Activated CD8-positive, alpha-beta memory T cell treated with anti-CD3 and anti-CD28 coated beads, Interleukin-2, amount 50 U/mL, for 1 hour (primary cell): ENCODE results near the gene DTX4.

Source experiments
- DNase-seq: peaks from one replicate; pipeline ENCODE4 v3.0.0-alpha.2; 2020; ENCODE audit errors: extremely low read depth

Gene DTX4

DNA sequence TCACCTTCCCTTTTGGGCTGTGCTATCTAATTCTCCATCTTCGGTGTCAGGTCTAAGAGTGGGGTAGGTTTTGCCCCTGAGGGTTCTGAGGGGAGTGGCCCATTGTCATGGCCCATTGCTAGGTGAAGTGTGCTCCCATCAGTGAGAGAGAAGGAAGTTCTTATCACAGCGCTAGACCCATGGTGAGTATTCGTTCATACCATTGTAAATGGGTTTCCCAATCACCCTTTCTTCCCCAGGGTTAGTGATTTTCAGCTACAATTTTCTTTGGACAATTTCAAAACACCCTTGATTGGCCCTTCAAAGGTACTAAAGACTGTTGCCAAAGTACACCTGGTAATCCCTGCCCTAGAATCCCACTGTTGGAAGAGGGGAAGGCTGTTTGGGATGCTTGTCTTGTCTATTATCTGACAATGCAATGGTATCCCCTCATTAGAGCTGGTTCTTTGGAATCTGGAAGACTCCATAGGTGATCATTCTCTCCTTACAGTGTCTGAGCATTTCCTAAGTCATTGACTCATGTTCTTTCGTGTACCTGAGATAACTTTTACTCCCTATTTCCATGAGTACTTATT lies 20.6 kb downstream of the DTX4 start:
- no peak for DNase-seq

DNA sequence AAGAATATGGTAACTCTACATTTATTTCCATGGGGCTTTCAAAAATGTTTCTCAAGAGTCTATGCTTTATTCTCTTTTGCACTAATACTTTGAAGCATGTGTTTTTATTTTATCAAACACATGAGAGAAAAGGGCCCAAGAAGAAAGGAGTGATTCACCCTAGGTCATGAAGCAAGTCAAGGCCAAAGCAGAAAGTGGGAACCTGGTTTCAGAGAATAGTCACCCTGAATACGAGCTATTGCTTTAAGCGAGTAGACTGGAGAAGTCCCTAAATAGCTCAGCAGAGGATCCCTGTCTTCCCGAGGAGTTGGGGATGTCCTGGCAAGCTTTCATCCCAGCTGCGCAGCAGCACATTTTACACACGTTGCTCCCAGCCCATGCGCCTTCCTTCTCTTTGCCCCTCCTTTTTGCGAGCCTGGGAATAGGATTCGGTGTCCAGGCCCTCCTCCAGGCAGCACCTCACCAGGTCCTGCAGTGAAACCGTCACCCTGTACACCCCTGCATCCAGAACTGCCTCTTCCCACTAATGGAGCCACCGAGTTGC lies 21.7 kb downstream of the DTX4 start:
- no peak for DNase-seq

DNA sequence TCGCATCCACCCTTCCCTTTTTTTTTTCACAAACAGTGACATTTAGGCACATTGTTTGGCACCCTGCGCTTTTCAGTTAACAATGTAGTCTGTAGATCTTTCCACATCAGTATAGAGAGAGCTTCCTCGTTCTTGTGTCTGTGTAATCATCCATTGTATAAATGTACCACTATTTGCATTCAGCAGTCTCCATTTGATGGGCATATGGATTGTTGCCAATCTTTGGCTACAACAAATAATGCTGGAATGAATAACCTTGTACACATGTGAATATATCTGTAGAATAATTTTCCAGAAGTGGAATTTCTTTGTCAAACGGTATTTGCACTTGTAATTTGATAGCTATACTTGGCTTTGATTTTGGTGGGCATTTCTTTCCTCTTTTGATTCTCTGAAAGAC lies 23.7 kb downstream of the DTX4 start:
- no peak for DNase-seq

DNA sequence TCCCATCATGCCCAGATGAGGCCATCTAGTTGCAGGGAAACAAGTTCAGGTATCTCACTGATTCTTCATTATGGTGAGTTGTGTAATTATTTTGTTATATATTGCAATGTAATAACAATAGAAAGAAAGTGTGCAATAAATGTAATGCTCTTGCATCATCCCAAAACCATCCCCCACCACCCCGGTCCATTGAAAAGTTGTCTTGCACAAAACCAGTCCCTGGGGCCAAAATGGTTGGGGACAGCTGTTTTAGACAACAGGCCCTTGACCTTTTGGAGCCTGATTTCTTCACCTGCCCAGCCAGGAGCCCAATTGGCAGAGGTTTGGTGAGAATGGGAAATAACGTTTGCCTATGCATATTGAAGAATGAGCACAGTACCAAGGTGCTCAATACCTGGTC lies 24.8 kb downstream of the DTX4 start:
- DNase-seq, result no peak

DNA sequence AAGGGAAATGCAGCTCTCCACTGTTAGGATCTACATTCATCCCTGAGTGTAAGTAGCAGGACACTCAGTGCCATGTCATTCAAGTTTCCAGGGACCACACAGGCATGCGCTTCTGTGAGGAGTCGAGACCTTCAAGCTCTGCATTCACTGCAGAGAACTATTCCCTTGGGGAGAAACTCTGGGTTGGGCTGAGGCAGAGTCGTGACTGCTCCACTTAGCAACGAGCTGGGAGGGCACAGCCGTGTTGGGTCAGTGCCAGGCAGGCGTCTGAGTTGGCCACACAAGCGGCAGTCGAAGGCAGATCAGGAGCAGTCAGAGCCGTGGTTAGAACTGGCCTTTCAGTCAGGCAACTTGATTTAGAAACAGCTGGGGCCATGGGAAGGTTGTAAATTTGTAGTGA lies 26.1 kb downstream of the DTX4 start:
- no peak for DNase-seq

DNA sequence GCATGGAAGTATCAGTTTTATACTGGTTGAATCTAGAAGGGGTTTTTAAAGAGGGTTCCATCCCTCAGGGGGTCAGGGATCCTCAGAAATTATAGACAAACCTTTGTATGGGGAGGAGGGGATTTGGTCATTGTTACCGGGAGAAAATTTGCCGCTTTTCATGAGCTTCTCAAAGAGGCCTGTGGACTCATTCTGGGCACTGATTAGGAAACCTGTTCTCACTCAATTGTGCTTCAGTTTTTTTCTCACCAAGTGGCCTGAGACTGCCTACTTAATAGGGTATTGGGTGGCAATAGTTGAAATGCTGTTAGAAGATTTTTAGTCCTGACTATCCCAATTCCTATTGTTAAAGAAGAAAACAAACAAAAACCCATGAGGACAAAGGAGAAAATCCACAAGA lies 26.8 kb downstream of the DTX4 start:
- no peak for DNase-seq

DNA sequence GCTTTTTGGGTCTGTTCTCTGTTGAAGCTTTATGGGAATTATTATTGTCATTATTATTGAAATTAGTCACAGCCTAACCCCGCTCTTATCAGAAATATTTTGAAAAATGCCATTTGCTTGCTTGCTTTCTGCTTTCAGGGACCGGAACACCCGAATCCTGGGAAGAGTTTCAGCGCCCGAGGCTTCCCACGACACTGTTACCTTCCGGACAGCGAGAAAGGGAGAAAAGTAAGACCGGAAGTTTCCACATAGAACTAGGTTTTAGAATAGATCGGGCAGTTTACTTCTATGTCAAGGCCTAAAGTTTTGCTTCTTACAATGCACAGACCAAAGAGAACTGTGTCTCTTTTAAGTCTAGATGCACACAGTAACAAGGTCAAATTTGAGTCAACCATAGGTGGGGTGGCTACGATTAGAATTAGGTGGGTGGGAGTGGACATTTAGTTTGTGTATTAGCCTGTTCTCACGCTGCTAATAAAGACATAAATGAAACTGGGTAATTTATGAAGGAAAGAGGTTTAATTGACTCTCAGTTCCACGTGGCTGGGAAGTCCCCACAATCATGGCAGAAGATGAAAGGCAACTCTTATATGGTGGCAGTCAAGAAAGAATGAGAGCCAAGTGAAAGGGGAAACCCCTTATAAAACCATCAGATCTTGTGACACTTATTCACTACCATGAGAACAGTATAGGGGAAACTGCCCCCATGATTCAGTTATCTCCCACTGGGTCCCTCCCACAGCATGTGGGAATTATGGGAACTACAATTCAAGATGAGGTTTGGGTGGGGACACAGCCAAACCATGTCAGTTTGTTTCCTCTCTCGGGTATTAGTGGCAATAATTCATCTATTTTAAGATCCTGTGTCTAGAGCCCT lies 27.9 kb downstream of the DTX4 start:
- no peak for DNase-seq

DNA sequence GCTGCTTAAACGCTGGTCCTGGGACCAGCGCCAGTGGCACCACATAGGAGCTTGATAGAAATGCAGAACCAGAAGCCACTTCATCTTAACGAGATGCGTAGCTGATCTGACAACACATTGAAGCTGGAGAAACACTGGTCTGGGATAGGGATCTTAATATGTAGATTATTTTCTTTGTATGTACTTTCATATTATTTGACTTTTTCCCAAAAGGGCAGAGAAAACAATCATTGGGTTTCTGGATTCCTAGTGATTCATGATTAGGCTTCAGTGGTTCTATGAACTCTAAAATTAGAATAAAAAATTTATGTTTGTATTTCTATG lies 28.5 kb downstream of the DTX4 start:
- no peak for DNase-seq

DNA sequence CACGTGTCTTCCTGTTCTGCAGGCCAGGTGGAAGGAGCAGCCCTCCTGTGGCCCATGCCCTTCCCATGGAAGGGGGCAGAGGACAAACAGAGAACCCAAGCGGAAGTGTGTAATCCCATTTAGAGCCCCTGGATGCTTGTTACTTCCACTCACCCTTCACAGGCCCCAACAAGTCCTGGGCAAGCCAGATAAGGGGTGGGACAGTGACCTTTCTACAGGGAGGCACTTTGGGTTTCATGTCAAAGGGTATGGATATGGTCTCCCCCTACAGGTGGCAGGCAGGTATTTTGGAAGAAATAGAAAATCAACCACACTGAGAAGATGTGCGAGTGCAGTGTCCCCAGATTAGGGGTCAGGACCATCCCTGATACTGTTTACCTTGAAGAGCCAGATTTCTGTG lies 29.4 kb downstream of the DTX4 start:
- DNase-seq, result no peak

DNA sequence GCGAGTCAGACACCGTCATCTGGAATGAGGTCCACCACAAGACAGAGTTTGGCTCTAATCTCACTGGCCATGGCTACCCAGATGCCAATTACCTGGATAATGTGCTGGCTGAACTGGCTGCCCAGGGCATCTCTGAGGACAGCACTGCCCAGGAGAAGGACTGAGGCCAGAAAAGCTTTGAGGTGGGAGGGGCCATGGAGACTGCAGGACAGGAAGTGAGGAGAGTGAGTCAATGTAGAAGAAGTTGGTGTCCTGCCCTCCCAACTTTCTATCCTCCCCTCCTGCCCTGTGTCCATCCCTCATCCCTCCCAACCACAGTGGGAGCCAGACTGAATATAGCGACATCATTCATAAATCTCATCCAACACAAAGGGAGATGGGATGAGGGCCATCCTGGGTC lies 32.8 kb downstream of the DTX4 start:
- DNase-seq, result no peak

DNA sequence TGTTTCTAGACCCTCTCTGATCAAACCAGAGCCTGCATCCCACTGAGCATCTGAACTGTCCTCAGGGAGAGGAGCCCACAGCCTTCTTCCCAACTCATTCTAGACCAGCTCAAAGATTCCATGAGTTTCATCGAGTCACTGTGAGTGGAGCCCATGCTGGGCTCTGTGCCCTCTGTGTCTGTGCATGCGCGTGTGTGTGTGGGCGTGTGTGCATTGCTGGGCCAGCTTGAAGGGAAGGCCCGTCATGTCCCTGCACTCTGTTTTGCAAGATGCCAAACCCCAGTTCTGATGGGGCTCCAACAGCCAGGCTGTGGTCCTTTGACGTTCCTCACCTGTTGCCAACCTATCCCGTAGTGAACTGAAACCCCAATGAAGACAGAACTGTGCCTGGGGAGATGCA lies 33.7 kb downstream of the DTX4 start:
- DNase-seq, result no peak

DNA sequence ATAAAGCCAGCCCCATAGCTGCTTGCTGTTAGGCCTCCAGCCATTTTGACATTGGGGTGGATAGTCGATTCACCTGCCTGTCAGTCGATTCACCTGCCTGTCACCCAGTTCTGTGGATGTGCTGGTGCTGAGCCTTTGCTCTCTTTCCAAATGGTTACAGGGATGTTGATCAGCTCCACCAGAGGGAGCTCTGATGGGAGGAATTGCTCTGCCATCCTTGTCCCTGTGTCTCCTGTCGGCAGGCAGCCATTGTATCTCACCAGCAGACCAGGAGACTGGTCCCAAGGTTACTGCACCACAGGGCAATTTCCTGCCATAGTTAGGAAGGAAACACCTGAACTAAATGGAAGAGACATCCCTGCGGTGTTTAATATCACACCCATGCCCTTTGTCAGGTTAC lies 34.7 kb downstream of the DTX4 start:
- DNase-seq, result no peak

DNA sequence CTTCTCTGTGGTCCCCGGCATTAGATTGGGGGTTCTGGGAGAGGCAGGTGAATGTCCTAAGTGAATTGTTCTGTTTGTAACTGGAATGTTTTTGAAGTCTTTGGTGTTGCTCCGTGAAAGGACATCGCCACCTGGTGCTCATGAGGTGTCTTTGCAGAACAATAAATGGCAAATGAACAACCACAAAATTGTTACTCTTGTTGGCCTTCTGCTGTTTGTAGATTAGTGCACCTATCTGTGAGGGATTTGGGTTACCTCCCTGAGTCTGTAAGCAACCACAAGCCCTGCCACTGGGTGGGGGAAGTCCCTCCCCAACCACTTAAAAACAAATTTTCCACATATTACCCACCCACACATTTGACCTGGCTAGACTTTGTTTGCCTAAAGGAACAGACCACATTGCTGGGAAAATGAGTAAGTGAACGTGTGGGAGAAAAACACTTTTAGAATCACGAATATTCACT lies 36.1 kb downstream of the DTX4 start:
- DNase-seq, result peak; percentile 11

DNA sequence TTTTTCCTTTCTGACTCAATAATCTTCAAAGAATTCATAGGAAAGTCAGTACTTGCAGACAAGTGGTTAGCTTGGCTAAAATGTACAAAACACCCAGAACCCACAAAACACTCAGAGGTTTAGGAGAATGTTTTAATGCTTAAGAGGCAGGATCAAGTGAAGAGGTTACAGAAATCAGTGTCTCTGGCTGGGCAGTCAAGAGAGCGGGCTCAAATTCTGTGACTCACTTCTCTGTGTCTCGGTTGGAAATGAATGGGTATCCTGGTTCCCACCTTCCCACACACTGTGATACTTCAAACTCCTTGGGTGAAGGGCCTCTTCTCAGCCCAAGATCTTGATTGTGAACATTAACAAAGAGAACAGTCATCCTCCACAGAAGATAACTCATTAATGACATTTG lies 37.0 kb downstream of the DTX4 start:
- no peak for DNase-seq

DNA sequence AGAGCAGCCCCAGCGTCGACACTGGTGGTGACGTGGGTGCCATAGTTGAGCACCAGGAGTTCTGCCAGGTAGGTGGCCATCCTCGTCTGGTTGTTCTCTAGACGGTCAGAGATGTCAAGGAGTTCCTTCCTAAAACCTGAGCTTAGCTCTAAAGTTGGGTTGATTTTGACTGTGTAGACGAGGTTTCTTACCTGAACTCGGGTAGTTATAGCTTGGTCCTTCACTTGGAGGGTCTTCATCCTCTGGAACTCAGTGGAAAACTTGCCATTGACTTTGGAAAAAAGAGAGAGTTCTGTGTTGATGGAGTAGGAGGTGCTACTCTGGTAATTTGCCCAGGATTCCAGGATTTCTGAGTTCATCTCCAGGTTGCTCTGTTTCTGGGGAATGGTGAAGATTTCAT lies 40.3 kb downstream of the DTX4 start:
- DNase-seq, result no peak

DNA sequence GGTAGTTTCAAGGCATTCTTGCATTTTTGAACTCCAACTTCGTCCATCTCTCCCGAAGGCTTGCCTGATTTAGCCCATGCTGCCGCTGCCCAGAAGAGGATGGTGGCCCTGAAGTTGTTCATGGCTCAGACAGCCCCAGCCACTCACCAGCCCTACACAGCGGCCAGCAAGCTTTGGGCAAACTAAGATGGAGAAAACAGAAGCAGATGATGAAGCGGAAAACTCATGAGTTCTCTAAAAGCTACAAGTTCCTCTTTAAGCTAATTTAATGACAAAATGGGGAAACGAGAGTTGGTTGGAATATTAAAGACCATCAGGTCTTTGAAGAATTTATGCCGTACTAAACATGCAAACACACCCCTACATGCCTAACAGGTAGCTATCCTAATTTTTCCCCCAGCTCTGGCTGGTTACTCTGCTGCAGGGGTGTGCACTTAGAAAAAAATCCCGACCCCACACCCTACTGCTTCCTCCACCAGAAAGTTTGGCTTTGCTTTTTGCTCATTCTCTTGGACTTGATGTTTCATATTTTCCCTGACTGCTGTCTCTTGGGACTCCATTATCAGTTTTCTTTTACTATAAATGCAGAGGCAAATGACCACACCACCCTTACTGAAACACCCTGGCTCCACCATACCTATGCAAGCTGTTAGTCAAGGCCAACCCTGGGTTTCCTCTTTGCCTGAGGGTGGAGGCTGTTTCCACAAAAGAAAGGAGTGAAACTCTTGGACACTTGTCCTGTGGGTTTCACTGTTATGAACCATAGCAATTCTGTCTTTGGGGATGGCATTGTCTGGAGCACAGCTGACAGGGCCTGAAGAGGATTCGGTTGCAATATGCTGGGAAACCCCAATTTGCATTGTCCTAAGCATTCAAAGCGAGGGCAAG lies 41.1 kb downstream of the DTX4 start, which contains the start of gene MPEG1:
Gene MPEG1, minus strand, starts transcription at position 184 of the 888 bp plus-strand sequence. Its CDS starts 62 bp downstream, at position 122.
- no peak for DNase-seq

DNA sequence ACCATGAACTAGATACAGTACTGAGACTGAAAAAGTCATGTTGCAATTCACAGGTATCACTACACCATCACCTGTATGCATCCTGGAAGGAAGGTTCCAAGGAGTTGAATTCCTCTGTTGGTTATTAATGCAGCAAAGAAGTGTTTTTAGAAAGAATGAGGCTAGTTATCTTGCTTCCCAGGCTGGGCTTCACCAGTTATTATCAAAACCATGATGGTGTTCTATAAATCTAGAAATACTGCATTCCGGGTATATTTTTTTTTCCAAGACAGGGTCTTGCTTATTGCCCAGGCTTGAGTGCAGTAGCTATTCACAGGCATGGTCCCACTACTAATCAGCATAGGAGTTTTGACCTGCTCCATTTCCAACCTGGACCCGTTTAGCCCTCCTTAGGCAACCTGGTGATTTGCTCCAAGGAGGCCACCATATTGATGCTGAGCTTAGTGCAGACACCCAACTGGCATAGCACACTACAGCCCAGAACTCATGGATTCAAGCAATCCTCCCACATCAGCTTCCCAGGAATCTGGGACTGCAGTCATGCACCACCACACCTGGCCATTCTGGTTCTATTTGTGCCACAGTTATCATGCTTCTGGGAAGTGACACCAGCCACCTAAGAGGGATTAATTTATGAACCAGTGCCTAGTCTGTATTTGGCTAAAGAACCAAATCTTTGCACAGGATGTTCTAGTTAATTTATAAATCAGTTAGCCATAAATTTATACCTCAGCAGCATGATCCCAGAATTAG lies 42.4 kb downstream of the DTX4 start:
- no peak for DNase-seq

DNA sequence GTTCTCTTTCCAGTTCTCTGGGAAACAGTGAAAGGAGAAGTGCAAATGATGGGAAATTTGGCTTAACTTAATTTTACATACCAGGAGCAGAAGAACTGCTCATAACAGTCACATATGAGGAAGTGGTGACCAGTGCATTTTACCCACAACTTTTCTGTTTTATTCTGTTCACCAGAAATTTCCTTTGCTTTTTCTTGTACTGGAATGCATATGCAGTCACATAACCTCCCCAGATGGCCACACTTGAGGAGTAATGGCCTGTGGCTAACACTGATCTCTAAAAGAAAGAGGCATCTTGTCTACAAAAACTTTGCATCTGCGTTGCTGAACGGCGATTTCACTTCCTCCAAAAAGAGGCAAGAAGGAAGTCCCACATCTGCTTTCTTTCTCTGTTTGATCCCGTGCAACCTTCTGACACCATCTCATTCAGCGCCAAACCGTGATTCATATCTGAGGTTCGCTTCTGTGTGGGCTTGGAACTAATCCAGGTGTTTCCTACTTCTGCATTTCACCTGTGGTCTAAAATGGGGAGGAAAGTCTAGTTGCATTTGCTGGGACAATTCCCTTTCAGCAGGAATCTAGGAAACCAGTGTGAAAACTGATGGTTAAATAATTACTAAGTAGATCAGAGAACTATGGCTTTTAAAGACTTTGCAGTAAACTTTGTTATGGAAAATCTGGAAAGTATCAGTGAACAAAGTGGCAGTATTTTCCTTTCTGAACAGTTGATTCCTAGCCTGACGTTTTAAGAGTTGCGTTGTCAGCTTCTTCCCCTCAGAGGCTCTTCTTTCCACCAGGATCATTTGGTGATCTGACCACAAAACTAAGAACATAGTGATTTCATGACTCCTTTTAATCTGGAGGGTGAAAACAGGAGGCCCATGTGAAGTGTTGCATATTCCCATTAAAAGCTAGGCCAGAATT lies 45.0 kb downstream of the DTX4 start:
- no peak for DNase-seq

DNA sequence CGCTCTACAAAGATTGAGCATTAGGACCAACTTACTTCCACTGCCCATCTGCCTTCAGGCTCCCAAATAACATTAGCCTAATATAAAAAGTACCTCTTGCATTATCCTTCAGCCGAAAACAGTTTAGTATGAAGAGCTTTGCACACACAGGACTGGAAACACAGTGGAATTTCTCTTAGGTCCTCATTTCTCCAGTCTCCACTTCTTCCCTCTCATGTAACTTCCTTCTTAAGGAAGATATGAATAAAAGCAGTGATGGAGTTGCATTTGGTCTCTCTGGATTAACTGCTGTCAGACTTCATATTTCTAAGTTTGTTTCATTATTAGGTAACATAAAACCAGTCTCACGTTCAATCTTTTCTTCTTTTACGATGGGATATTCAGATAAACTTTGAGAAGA lies 46.4 kb downstream of the DTX4 start:
- no peak for DNase-seq

DNA sequence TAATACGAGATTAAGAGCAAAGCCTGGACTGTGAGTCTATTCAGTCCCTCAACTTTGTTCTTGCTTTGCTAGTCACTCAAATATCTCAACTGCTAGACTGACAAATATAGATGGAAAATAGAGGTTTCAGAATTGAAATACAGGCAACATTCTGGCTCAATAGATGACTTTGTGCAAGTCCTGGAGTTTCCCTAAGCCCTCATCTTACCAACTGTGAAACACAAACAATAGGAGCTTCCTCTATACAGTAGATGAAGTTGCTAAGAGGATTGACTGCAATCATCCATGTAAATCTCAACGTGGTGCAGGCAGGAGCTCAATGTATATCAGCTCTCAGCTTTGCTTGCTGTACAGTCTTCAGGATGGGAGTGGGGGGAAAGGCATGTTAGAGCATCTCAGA lies 47.0 kb downstream of the DTX4 start:
- DNase-seq, result no peak
